Amygdala (tissue), 56 donors: ENCODE measurements around the gene MAP4K5.
"Not testable (repeated sequence)": the region's sequence is repeated elsewhere in the genome, so short reads cannot be mapped to it uniquely, and the experiment has no call there.

Source experiments
- DNase-seq, 56 donors: peaks; one replicate each; lab custom pipeline; 2025; lab: John Stamatoyannopoulos, UW

The MAP4K5 gene

DNA sequence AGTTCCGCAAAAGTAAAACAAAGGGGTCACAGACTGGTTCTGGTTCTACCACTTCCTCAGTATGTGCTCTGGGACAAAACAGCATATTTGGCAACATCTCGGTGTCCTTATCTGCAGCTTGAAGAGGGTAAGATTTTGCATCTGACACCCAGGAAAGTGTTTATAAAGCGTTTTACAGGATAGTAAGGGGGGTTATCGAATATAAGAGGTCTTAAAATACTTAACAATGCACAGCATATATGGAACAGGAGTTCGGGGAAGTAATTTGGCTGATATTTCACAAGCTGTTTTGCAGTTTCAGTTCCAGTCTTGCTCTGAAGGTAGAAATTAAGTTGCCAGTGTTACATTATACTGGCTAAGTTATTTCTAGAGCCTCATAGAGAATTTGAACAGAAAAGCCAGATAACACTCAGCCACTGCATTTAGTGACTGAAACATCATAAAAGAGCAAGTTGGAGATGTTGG, 904 bp upstream of the MAP4K5 start:
- no peak for DNase-seq

DNA sequence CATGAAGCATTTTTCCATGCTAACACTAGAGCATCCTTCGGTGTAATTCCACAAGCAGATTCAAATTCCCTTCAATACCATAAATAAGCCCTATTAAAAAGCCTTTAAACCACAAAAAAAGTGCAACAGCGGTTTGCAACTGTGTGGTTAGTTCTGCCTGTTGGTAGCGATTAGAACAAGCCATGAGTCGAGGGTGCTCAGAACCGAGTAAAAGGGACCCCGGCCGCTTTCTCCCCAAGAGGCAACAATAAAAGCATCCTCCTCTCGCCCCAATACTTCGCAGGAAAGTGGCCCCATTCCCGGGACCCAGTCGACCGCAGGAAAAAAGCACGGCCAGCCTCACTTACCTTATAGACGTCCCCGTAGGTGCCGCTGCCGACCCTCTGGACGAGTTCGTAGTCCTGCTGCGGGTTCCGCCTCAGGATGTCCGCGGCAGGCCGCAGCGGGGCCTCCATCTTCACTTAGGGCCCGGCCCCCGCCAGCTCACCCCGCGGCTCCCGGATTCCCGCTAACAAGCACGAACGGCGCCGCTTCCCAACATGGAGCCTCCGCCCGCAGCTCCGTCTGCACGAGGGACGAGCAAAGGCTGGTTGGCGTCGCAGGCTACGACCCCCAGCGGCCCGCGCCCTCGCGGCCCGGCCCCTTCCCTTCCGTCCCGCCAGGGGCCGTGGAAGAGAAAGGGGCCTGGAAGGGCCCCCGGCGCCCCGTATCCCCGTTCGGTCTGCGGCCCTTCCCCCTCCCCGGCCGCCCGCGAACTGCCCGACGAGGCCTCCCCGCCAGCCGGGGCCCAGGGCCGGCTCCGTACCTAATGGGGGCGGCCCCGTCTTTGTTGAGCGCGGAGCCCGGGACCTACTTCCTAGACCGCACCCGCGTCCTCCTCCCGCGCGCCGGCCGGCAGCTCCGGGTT, 521 bp downstream of the MAP4K5 start:
- DNase-seq = peak in 40 of 56 donors; percentile 15 to 85 (median 46)

DNA sequence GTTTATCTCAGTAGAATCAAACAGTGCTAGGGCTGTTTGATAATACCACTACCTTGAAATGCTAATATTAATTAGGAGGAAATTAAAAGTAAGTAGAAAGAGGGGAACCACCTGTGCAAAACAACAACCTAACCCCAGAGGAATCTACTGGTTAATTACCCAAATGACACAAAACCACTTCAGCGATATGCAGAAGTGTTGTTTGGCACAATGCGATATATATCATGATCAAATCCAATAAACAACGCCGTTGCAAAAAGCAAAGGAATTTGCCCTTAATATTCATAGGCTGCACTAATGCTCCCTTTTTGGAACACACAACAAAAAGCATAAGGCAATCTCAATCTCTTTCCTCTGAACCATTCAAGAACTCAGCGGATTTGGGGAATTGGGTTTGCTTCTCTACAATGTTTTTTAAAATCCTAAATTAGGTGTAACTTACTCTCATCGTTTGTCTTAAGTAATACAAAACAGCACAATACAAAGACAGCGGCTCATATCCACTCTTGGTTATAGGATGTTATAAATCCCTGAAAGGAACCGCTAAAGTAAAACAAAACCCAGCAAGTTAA, 1.5 kb downstream of the MAP4K5 start:
- no peak for DNase-seq

DNA sequence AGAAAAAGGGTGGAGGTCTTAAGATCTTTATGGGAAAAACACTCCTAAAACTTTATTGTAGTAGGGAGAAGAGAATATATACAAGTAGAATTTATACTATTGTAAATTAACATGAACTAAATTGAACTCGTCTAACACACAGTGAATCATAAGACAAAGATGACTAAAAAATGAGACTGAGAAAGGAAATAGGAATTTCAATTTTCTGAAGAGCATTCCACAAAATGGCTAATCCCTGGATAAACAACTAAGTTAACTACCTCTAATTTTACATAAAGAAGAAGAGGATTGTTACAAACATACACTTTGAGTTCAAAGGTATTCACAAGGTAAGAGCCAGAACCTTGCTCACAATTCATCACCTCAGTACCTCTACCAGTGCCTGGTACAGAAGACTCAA, 2.0 kb downstream of the MAP4K5 start:
- DNase-seq = no peak

DNA sequence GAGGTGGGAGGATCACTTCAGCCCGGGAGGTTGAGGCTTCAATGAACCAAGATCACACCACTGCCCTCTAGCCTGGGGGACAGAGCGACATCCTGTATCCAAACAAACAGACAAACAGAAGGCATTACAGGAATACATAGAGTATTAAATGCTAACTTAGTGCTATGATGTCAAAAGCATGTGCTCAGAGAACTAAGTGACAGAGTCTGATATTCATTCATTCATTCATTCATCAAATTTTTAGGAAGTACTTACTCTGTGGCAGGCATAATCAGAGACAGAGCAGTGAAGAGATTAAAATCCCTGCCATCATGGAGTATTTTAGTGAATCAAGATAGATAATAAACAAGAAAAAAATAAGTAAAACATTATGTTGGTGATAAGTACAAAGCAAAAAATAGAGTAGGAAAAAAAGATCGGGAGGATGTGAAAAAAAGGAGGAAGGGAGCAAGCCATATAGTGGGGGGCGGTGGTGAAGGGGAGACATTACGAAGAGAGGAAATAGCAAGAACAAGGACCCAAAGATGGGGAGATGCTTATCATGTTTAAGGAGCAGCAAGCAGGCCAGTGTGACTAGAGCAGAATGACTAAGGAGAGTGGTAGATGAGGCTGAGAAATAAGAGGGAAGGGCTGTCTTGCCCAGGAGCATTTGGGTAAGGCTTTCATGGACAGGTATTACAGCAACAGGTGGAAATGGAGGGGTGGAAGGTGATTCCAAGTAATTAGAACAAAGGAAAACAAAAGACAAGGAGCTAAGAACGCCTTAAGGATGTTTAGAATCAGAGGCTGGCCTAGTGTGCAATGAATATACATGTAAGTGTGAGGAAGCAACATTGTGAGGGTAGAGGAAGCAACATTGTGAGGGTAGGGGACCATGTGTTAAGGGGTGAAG, 2.8 kb downstream of the MAP4K5 start:
- DNase-seq = no peak

DNA sequence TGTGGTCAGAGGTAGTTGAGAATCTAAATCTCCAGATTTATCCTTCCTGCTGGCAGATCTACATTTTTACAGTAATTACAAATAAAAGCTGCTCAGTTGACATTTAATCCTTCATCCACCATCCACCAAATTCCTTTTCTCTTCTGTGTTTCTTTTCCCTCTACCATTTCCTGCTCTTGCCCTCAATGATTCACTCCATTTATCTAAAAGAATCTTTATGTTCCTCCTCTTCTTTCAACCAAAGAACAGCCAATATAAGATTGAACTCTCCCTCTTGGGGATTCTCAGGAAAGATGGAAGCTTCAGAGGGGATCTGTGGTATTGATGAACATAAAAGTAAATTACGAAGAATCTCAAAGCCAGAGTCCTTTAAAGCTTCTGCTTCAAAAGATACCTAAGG, 4.4 kb downstream of the MAP4K5 start:
- DNase-seq = no peak

DNA sequence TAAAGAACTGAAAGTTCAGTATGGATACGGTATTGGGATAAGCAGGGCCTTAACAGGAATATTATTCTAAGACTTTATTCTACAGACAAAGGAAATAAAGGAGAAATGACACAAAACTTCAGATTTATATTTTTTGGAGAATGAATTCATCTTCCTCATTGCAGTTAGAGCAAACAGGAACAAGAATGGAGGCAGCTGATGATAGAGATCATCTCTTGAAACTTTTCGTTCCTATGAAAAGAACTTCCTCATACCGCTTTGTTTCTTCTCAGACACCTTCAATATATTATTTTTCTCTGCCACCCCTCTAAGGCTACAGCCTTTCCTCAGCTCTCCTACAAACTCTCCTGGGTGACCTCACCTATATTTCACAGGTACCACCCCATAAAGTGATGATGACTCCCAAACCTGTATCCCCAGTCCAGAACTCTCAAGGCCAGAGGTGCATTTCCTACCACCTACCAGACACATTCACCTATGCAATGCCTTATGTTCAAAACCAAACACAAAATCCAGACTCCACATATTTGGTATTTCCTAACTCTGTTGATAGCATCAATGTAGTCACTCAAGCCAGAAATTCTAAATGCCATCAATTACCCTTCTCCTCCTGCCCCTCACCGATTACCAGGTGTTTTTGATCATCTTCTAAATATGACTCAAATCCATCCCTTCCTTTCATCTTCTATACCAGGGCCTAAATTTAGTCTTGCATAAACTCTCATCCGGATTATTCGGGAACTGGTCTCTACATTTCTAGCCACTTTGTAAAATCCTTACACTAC, 7.4 kb downstream of the MAP4K5 start:
- no peak for DNase-seq

DNA sequence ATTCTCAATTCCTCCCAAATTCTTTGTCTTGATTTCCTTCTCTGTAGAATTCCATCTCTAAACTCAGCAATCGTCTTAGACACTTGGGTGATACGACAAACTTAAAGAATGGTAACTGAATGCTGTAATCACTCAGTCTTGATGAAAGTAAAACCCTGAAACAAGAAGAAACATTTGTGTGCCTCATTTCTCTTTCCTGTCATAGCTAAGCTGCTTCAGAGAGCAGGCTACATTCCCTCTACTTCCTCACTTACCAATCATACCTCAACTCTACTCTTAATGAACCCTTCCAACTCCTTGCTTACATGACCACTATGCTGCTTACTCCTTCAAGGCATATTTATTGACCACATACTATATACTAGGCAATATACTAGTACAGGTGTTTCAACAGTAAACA, 8.3 kb downstream of the MAP4K5 start:
- no peak for DNase-seq

DNA sequence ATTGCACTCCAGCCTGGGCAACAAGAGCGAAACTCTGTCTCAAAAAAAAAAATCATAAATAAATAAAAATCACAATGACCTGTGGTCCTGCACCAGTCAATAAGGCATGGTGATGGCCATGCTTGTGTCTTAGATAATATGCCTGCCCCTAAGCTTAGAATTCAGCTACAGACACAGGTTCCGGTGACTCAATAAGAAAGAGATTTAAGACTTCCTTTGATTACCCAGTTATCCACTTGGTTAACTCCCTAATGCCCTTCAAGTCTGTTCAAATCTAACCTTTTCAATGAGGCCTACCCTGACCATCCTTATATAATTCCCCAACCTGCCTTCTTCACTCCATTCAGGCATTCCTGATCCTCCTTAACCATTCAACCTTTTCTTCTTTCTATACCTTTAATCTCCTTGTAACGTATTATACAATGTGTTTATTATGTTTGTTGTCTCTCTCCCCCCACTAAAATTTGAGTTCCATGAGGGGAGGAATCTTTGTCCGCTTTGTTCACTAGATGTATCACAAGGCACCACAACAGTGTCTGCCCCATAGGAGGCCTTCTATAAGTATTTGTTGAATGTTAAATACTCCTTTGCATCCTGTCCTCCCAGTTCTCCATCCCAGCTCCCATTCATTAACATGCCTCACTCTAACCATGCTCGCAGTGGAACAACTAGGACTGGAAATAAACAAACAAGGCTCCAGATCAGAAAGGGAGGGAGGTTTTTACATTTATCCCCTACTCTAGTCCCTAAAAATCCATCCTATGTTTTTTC, 8.9 kb downstream of the MAP4K5 start:
- no peak for DNase-seq

DNA sequence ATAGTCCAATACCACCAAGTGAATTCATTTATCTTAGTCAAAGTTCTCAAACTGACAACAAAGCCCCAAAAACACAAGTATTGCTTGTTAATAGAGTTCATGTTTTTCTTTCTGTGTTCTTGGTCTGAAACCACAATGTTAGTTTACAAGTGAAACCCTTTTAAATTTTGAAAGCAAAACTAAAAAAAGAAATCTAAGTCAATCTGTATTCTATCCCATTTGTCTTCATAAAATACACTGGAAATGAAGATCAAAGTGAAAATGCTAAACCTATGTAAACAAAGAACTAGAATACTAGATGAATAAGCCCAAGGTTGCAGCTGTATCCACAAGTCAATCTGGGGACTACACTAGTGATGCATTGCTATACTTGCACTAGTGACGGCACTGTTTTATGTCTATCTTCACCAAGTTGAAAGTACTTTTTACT, 10.4 kb downstream of the MAP4K5 start:
- no peak for DNase-seq

DNA sequence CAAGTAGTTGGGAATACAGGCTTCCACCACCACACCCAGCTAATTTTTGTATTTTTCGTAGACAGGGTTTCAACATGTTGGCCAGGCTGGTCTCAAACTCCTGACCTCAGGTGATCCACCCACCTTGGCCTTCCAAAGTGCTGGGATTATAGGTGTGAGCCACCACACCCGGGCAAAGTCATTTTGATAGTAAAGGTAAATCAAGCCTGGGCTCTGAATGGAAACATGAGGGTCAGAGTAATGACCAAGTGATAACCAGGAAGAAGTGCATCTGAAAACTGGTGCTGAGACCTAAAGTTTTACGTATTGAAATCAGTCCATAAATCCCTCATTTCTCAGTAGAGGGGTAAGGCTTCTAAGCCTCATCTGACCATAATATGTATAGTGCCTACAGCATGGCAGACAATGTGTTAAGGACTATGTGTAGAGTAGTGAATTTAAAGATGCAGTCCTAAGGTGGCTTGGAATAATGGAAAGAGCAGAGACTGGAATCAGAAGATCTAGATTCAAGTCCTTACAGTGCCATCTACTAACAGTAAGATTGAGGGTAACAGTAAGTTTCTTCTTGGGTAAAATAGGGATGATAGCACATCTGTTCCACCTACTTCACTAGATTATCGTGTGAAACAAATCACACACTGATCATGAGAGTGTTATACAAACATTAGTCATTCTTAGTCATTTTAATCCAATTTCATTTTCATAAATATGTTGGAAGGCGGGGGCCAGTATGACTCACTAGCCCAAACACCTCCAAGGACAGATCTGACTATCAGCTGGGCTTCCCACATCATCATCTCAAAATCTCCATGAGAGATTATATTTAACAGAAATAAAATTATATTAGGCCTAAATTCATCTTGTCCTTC, 11.2 kb downstream of the MAP4K5 start:
- DNase-seq = peak in 4 of 56 donors; percentile 1 to 12 (median 7)

DNA sequence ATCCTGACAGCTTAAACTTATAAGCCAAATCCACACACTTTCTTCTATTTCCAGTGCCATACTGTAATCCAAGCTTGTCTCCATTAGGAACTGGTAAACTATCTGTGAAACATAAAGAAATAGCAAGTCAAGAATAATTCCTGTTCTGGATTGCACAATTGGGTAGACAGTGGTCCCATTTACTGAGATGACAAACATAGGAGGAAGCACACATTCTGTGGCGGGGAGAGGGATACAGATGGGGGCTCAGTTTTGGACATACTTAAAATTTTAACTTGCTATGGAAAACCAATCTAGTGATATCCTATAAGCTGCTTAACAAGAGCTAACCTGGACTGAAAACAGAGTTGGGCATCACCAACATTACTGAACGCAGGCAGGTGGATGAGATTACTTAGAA, 16.3 kb downstream of the MAP4K5 start:
- DNase-seq = no peak

DNA sequence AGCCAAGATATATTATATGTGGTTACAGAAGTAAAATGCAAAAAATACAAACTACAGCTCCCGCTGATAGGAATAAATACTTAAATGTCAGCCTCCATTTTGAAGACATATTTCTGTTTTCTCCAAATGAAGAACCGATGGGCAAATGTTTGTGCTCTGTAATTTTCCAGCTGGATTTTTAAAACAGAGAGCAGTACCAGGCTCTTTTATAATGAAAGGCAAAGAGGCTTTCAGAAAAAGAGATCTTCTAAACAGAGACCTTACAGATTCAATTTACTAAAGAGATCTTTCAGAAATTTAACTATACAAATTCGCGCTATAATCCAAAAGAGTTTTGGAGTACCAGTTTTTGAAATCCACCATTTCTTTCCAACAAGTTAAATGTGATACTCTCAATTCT, 19.9 kb downstream of the MAP4K5 start:
- DNase-seq = peak in 1 of 56 donors; percentile 28

DNA sequence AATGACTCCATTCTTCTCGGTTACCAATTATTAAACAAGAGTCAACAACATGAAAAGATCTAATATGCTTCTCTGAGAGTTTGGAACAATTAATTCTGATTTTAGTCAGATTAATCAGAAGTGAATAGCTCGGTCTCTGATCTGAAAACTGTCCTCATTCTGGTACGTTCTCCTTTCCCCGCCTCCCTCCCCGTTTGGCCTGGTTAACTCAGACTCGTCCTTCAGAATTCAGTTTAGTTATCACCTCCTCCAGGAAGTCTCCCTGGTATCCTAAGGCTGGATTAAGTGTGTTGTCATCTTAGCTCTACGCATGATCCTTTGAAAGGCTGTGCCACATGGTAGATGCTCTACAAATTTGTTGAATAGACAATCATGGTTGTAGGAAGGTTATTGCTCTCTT, 22.2 kb downstream of the MAP4K5 start:
- no peak for DNase-seq

DNA sequence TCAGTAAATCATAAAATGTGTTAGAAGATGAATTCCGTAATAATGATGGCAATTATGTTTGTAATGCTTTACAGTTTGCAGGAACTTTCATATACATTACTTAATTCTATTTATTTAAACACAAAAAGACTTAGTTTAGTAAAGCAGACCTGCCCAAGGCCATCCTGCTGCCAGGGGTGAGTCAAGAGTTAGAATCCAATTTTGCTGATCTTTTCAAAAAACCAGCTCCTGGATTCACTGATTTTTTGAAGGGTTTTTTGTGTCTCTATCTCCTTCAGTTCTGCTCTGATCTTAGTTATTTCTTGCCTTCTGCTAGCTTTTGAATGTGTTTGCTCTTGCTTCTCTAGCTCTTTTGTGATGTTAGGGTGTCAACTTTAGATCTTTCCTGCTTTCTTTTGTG, 25.3 kb downstream of the MAP4K5 start:
- DNase-seq = not testable (repeated sequence)

DNA sequence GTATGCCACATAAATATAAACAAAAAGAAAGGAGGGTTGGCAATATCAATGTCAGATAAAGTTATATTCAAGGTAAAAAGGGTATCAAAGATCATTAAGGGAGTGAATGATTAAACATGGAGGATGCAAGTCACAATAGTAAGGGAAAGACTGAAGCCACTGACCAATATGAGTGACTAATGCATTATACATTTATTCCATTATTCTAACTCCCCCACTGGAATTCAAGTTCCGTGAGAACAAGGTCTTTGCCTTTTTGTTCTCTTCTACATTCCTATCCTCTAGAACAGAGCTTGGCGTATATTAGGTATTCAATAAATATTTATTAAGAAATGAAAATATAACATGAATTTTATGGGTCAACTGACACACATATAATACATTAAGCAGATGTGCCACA, 30.7 kb downstream of the MAP4K5 start:
- DNase-seq = no peak

DNA sequence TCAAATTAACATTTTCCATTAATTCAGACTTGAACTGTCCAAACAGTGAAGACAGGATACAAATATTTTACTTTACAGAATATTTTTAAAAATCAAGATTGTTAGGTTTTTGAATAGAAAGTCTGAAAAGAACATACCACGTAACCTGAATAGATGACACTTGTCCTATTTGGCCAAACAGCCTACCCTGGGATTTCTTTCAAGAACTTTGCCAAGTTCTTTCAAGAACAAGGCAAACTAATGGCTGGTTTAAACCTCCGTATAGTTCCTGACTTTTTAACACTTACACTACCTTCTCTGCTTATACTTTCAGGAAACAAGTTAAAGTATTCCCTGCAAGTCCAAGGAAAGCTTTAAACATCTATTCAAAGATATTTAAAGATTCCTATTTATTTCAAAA, 35.0 kb downstream of the MAP4K5 start:
- DNase-seq = no peak

DNA sequence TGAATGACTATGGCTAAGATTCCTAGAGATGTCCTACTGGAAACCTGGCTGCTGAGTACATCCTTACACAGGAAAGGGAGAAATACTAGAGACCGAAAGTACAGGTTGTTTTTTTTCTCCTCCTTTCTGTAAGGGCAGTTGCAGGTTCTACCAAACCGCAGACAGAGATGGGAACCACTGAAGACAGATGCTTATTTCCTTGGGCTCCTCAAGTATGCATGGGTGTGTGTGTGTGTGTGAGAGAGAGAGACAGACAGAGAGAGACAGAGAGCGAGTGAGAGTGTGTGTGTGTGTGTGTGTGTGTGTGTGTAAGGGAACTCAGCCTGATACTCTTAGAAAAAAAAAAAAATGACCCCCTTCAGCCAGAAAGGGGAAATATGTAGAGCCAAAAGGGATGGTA, 42.5 kb downstream of the MAP4K5 start:
- DNase-seq = no peak
